Measurements from ENCODE around the gene REEP5.

REEP5 gene

DNA sequence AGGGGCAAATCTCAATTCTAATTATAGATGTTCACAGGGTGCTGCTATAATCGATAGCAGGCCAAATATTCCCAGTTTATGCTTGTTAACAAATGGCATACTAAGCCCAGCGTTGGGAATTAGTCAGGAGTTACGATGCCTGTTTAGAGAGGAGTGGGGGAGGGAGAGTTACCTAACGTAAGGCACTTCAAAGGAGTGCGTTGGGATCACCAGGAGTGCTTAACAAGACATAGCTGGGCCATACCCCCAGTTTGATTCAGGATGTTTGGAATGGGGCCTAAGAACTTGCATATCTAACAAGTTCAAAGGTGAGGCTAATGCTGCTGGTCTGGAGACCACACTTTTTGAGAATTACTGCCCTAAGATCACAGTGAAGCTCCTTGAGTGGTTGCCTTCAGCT is 75.5 kb downstream of the REEP5 start:
- Histone ChIP-seq H4K20me1 (ENCODE audit: insufficient read depth, low read length) (no peaks in the 10 kb centered on the region), H3K27ac (ENCODE audit: low read length) (no peak overlapping the region), H2AFZ (ENCODE audit: low read length) (no peak overlapping the region), H3K9me3 (replicated peaks; ENCODE audit: insufficient read depth, low read length) (no peaks in the 10 kb centered on the region), H3K79me2 (ENCODE audit: low read length) (no peaks in the 10 kb centered on the region), H3K36me3 (replicated peaks; ENCODE audit: insufficient read depth, low read length) (no peaks in the 10 kb centered on the region), H3F3A (ENCODE audit: insufficient read depth, low read length) (no peaks in the 10 kb centered on the region), H3K4me2 (ENCODE audit: low read depth, low read length) (no peak overlapping the region), H3K9ac (ENCODE audit: low read length) (no peak overlapping the region), H3K4me3 (ENCODE audit: low read length) (no peak overlapping the region), H3K27me3 (replicated peaks; ENCODE audit: insufficient read depth, low read length) (no peaks in the 10 kb centered on the region), H3K9me2 (replicated peaks; ENCODE audit: insufficient read depth, low read length) (no peaks in the 10 kb centered on the region), H3K4me1 (ENCODE audit: low read length) (peaks cover 3% of the 10 kb centered on the region; the same call in 1 of the 2 replicates)
- TF ChIP-seq EZH2phosphoT487 (IDR thresholded peaks at IDR 0.05; ENCODE audit: low read length) (no peak), CTCF (IDR thresholded peaks at IDR 0.05; ENCODE audit: low read length) (no peak), EZH2 (optimal IDR thresholded peaks at IDR 0.05; ENCODE audit: low read depth, low read length) (no peak)
- no peak for DNase-seq

DNA sequence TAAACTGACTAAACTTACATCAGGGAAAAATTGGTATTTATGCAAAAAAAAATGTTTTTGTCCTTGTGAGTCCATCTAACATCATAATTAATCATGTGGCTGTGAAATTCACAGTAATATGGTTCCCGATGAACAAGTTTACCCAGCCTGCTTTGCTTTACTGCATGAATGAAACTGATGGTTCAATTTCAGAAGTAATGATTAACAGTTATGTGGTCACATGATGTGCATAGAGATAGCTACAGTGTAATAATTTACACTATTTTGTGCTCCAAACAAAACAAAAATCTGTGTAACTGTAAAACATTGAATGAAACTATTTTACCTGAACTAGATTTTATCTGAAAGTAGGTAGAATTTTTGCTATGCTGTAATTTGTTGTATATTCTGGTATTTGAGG is 77.5 kb downstream of the REEP5 start:
- no peaks in the 10 kb centered on the region for H3K27me3 ChIP-seq (replicated peaks; ENCODE audit: insufficient read depth, low read length)
- H2AFZ ChIP-seq (ENCODE audit: low read length) = no peak overlapping the region
- no peak overlapping the region for H3K9ac ChIP-seq (ENCODE audit: low read length)
- H3K9me2 ChIP-seq (replicated peaks; ENCODE audit: insufficient read depth, low read length) = no peaks in the 10 kb centered on the region
- H3K4me3 ChIP-seq (ENCODE audit: low read length) = no peak overlapping the region
- no peak overlapping the region for H3K27ac ChIP-seq (ENCODE audit: low read length)
- H3K79me2 ChIP-seq (ENCODE audit: low read length) = no peaks in the 10 kb centered on the region
- DNase-seq = no peak
- no peaks in the 10 kb centered on the region for H3F3A ChIP-seq (ENCODE audit: insufficient read depth, low read length)
- H3K4me1 ChIP-seq (ENCODE audit: low read length) = peaks cover 3% of the 10 kb centered on the region; the same call in 1 of the 2 replicates
- no peaks in the 10 kb centered on the region for H4K20me1 ChIP-seq (ENCODE audit: insufficient read depth, low read length)
- H3K36me3 ChIP-seq (replicated peaks; ENCODE audit: insufficient read depth, low read length) = no peaks in the 10 kb centered on the region
- no peak overlapping the region for H3K4me2 ChIP-seq (ENCODE audit: low read depth, low read length)
- TF ChIP-seq EZH2phosphoT487 (IDR thresholded peaks at IDR 0.05; ENCODE audit: low read length) (no peak), CTCF (IDR thresholded peaks at IDR 0.05; ENCODE audit: low read length) (no peak)
- no peaks in the 10 kb centered on the region for H3K9me3 ChIP-seq (replicated peaks; ENCODE audit: insufficient read depth, low read length)

- H3K9ac ChIP-seq (ENCODE audit: low read length) = no peak overlapping the region
- H3K27ac ChIP-seq (ENCODE audit: low read length) = no peak overlapping the region
- DNase-seq = no peak
- H3K79me2 ChIP-seq (ENCODE audit: low read length) = no peaks in the 10 kb centered on the region
- no peak overlapping the region for H3K4me3 ChIP-seq (ENCODE audit: low read length)
- no peaks in the 10 kb centered on the region for H3K4me1 ChIP-seq (ENCODE audit: low read length)
- H3K4me2 ChIP-seq (ENCODE audit: low read depth, low read length) = no peak overlapping the region
- H3F3A ChIP-seq (ENCODE audit: insufficient read depth, low read length) = no peaks in the 10 kb centered on the region
- no peaks in the 10 kb centered on the region for H3K27me3 ChIP-seq (replicated peaks; ENCODE audit: insufficient read depth, low read length)
- H3K36me3 ChIP-seq (replicated peaks; ENCODE audit: insufficient read depth, low read length) = no peaks in the 10 kb centered on the region
- no peak overlapping the region for H2AFZ ChIP-seq (ENCODE audit: low read length)
- no peaks in the 10 kb centered on the region for H3K9me2 ChIP-seq (replicated peaks; ENCODE audit: insufficient read depth, low read length)
- TF ChIP-seq CTCF (IDR thresholded peaks at IDR 0.05; ENCODE audit: low read length) (no peak), EZH2 (optimal IDR thresholded peaks at IDR 0.05; ENCODE audit: low read depth, low read length) (no peak), EZH2phosphoT487 (IDR thresholded peaks at IDR 0.05; ENCODE audit: low read length) (no peak)
- no peaks in the 10 kb centered on the region for H4K20me1 ChIP-seq (ENCODE audit: insufficient read depth, low read length)
- no peaks in the 10 kb centered on the region for H3K9me3 ChIP-seq (replicated peaks; ENCODE audit: insufficient read depth, low read length)
These were observed 88.1 kb downstream of the REEP5 start for GRCh38 chr5:112833971-112834370.

Data from MM.1S (cell line).